K562 (cell line): ENCODE measurements around the gene CGNL1. TPM values are rescaled to one million over a fixed set of nuclear protein-coding genes. Genes with fewer than 3 reads are reported as not detected.
A peak's percentile ranks its signal among the peaks of the same experiment; 100 is the strongest.

Experiments
- CBX5 ChIP-seq: IDR thresholded peaks from 2 replicates; pipeline ENCODE4 v1.6.1; 2014; ENCODE audit warnings: low read depth, borderline replicate concordance
- CHAMP1 ChIP-seq: fragments of 450-650 bp; IDR thresholded peaks from 2 replicates; pipeline ENCODE4 v1.6.1; 2016; ENCODE audit warnings: mild to moderate bottlenecking
- HINFP ChIP-seq: fragments of 450-650 bp; conservative IDR thresholded peaks from 2 replicates; pipeline ENCODE4 v1.6.1; 2016; ENCODE audit warnings: missing genetic modification characterization, low read depth, mild to moderate bottlenecking, control low read depth, missing compliant biosample characterization
- RAD21 ChIP-seq, 2 experiments: fragments of 250-450 bp in 1 of 2; fragments of 450-650 bp in 1 of 2; sonication (Bioruptor Pico) in 1 of 2; formaldehyde crosslinking in 1 of 2; IDR thresholded peaks in 1 of 2; conservative IDR thresholded peaks in 1 of 2; 2 replicates each; pipeline versions ENCODE4 v1.4.0 to v1.8.0; 2020 to 2022; ENCODE audit warnings: mild to moderate bottlenecking in 2 of 2, moderate library complexity in 1 of 2
- SMAD1 ChIP-seq: fragments of 150-350 bp; IDR thresholded peaks from 2 replicates; pipeline ENCODE4 v1.6.1; 2014; ENCODE audit warnings: low read length, low read depth; ENCODE audit not compliant: partially characterized antibody
- ZNF121 ChIP-seq: sonication (generic); formaldehyde crosslinking; conservative IDR thresholded peaks from 2 replicates; pipeline ENCODE4 v1.8.0; 2022; ENCODE audit warnings: missing genetic modification reagents
- ZNF507 ChIP-seq: conservative IDR thresholded peaks from 2 replicates; pipeline ENCODE4 v1.6.1; 2017; ENCODE audit warnings: missing genetic modification characterization, missing compliant biosample characterization
- polyA plus RNA-seq, 8 experiments: library from polyadenylated mRNA; depleted of rRNA in 4 of 8; stranded (reverse) in 5 of 8; unstranded in 3 of 8; fragments of >200 nt; fragmentation: Nextera tagmentation in 2 of 8; fragmentation: Illumina TruSeq in 1 of 8; extraction: Ambion mirVana in 2 of 8; extraction: Trizol in 1 of 8; gene quantifications; 2 replicates each; pipeline versions ENCODE4 v1.2.1 to v1.2.3, GENCODE V29; 2011 to 2014; ENCODE audit warnings: inconsistent platforms in 1 of 8, missing spikeins in 1 of 8
- total RNA-seq, 7 experiments: library from RNA; depleted of rRNA in 6 of 7; stranded (reverse); fragments of >200 nt in 6 of 7; fragmentation: Illumina TruSeq in 2 of 7; extraction: Trizol in 2 of 7; gene quantifications; 2 replicates each; pipeline versions ENCODE4 v1.2.1 to v1.2.3, GENCODE V29; 2011 to 2021; ENCODE audit warnings: low replicate concordance in 1 of 7
- TF ChIP-seq, protein P1 (sequence below): fragments of 450-650 bp; IDR thresholded peaks from 2 replicates; pipeline ENCODE4 v1.6.1; 2016
- TF ChIP-seq, protein P2 (sequence below), 3 experiments: IDR thresholded peaks in 2 of 3; conservative IDR thresholded peaks in 1 of 3; 2 replicates each; pipeline ENCODE4 v1.5.1; 2011 to 2012; ENCODE audit warnings: low read length in 3 of 3, mild to moderate bottlenecking in 3 of 3, control low read depth in 2 of 3, improper control_type of control experiment in 1 of 3, inconsistent platforms in 1 of 3, low read depth in 1 of 3, mixed read lengths in 1 of 3, moderate library complexity in 1 of 3; ENCODE audit not compliant: insufficient read depth in 2 of 3
- TF ChIP-seq, protein P3 (sequence below): sonication (generic); formaldehyde crosslinking; IDR thresholded peaks from 2 replicates; pipeline ENCODE4 v1.9.0; 2022; ENCODE audit warnings: mild to moderate bottlenecking, missing genetic modification reagents
- TF ChIP-seq, protein P4 (sequence below), 2 experiments: fragments of 200-800 bp in 1 of 2; sonication (Bioruptor generic) in 1 of 2; sonication (generic) in 1 of 2; formaldehyde crosslinking in 1 of 2; IDR thresholded peaks in 1 of 2; conservative IDR thresholded peaks in 1 of 2; 2 replicates each; pipeline versions ENCODE4 v1.5.0 to v1.6.1; 2016 to 2020; ENCODE audit warnings: missing compliant biosample characterization in 1 of 2, missing genetic modification characterization in 1 of 2, missing genetic modification reagents in 1 of 2

The CGNL1 gene
- total and polyA plus RNA-seq, 9 of the 15 experiments (the other 6 are each of a cell fraction or from before 2014, with no cell fraction given): 0.01 to 0.07 TPM; not detected in 7

DNA sequence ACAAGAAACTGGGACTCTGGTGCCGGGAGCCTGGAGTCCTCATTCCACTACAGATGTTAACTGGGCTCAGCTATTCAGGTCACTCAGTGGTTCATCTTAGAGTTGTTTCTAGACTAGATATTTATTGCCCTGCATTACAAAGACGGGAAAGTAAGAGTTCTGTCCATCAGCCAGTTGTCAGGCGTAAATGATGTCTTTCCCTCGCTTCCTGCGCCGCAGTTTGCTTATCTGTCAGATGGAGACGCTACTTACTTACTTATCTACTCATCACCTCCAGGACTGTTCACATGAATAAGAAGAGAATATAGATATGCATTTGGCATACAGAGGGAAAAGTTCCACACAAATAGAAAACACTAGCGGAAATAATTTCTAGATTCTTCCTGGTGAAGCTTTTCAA lies 47.8 kb upstream of the CGNL1 start (continued):
- TF ChIP-seq, protein P1, sequence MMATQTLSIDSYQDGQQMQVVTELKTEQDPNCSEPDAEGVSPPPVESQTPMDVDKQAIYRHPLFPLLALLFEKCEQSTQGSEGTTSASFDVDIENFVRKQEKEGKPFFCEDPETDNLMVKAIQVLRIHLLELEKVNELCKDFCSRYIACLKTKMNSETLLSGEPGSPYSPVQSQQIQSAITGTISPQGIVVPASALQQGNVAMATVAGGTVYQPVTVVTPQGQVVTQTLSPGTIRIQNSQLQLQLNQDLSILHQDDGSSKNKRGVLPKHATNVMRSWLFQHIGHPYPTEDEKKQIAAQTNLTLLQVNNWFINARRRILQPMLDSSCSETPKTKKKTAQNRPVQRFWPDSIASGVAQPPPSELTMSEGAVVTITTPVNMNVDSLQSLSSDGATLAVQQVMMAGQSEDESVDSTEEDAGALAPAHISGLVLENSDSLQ: peak; percentile 84
- no peak for TF ChIP-seq ZNF507 (tag)
- no peak for TF ChIP-seq HINFP (tag)
- TF ChIP-seq CBX5: no peak
- no peak for TF ChIP-seq SMAD1
- TF ChIP-seq, protein P2, sequence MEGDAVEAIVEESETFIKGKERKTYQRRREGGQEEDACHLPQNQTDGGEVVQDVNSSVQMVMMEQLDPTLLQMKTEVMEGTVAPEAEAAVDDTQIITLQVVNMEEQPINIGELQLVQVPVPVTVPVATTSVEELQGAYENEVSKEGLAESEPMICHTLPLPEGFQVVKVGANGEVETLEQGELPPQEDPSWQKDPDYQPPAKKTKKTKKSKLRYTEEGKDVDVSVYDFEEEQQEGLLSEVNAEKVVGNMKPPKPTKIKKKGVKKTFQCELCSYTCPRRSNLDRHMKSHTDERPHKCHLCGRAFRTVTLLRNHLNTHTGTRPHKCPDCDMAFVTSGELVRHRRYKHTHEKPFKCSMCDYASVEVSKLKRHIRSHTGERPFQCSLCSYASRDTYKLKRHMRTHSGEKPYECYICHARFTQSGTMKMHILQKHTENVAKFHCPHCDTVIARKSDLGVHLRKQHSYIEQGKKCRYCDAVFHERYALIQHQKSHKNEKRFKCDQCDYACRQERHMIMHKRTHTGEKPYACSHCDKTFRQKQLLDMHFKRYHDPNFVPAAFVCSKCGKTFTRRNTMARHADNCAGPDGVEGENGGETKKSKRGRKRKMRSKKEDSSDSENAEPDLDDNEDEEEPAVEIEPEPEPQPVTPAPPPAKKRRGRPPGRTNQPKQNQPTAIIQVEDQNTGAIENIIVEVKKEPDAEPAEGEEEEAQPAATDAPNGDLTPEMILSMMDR (IDR thresholded peaks at IDR 0.05 in 2 of 3, conservative IDR thresholded peaks at IDR 0.05 in 1 of 3; ENCODE audit: insufficient read depth in 2 of 3, low read depth in 1 of 3, low read length in 3 of 3): peak; percentile 20 to 72 (median 47); a peak in 5 of 6 replicates
- TF ChIP-seq CHAMP1: 0 out of 2 replicates have a peak, but pooled peaks have one; percentile 12
- TF ChIP-seq, protein P3, sequence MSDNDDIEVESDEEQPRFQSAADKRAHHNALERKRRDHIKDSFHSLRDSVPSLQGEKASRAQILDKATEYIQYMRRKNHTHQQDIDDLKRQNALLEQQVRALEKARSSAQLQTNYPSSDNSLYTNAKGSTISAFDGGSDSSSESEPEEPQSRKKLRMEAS (CRISPR knock-in tag): no peak
- peak; percentile 50 to 67; a peak in 3 of 4 replicates for TF ChIP-seq RAD21 (CRISPR knock-in tag; conservative IDR thresholded peaks at IDR 0.05 in 1 of 2, IDR thresholded peaks at IDR 0.05 in 1 of 2)
- no peak for TF ChIP-seq ZNF121 (CRISPR knock-in tag)
- TF ChIP-seq, protein P4, sequence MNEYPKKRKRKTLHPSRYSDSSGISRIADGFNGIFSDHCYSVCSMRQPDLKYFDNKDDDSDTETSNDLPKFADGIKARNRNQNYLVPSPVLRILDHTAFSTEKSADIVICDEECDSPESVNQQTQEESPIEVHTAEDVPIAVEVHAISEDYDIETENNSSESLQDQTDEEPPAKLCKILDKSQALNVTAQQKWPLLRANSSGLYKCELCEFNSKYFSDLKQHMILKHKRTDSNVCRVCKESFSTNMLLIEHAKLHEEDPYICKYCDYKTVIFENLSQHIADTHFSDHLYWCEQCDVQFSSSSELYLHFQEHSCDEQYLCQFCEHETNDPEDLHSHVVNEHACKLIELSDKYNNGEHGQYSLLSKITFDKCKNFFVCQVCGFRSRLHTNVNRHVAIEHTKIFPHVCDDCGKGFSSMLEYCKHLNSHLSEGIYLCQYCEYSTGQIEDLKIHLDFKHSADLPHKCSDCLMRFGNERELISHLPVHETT (CRISPR knock-in tag; conservative IDR thresholded peaks at IDR 0.05 in 1 of 2, IDR thresholded peaks at IDR 0.05 in 1 of 2): peak in 1 of 2 experiments; percentile 62; a peak in 1 of 4 replicates
